ENCODE results near the gene KCNMA1. TPM values are rescaled to one million over a fixed set of nuclear protein-coding genes. Genes with fewer than 3 reads are reported as not detected.

KCNMA1 gene
- total RNA-seq, 1 donor from 2014 or later, result 41.3 TPM

DNA sequence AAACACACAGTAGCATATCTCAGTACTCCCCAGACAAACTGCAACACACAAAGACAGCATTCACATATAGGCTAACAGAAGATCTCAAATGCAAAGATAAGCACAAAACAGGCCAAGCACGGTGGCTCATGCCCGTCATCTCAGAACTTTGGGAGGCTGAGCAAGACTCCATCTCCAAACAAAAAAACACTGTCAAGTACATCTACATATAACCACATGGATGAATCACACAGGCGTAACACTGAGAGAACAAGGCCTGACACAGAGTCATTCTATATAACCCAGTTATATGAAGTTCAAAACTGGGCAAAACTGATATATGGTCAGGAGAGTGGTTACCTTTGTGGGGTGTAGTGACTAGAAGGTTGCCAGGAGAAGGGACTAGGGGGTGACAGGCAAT lies 506.4 kb downstream of the KCNMA1 start:
- intact Hi-C loops (cut with DNase I), result no loop called here
- H3K4me3 ChIP-seq, result no peak overlapping the region
- TF ChIP-seq, protein P1, sequence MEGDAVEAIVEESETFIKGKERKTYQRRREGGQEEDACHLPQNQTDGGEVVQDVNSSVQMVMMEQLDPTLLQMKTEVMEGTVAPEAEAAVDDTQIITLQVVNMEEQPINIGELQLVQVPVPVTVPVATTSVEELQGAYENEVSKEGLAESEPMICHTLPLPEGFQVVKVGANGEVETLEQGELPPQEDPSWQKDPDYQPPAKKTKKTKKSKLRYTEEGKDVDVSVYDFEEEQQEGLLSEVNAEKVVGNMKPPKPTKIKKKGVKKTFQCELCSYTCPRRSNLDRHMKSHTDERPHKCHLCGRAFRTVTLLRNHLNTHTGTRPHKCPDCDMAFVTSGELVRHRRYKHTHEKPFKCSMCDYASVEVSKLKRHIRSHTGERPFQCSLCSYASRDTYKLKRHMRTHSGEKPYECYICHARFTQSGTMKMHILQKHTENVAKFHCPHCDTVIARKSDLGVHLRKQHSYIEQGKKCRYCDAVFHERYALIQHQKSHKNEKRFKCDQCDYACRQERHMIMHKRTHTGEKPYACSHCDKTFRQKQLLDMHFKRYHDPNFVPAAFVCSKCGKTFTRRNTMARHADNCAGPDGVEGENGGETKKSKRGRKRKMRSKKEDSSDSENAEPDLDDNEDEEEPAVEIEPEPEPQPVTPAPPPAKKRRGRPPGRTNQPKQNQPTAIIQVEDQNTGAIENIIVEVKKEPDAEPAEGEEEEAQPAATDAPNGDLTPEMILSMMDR (IDR thresholded peaks at IDR 0.05), result no peak

DNA sequence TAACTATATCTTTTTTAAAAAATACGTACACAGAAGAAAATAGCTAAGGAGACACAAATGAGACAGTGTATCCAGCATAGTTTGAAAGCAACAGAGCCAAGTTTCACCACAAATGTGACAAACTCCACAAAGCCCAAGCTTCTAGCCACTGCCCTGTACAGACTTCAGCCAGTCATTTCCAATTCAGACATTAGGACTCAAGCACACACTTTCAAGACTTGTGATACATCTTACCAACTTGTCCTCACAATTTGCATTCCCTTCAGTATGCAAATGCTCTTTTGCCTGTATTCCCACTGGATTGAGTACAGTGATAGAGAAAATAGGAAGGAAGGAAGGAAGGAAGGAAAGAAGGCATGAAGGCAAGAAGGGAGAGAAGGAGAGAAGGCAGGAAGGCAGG lies 510.4 kb downstream of the KCNMA1 start:
- intact Hi-C loops (cut with DNase I), result no loop called here
- Histone ChIP-seq H3K4me3 (no peak overlapping the region), H3K27ac (no peak overlapping the region), H3K27me3 (ENCODE audit: low read depth) (no peaks in the 10 kb centered on the region), H3K9me3 (no peaks in the 10 kb centered on the region), H3K36me3 (no peaks in the 10 kb centered on the region), H3K4me1 (no peaks in the 10 kb centered on the region)
- TF ChIP-seq, protein P1 (IDR thresholded peaks at IDR 0.05), result no peak
- DNase-seq, result no peak
- no peak for ATAC-seq

More for the DNA sequence above, 506.4 kb downstream of the KCNMA1 start:
- H3K27me3 ChIP-seq (ENCODE audit: low read depth), result no peaks in the 10 kb centered on the region
- no peak overlapping the region for H3K27ac ChIP-seq
- no peak for DNase-seq
- no peaks in the 10 kb centered on the region for H3K4me1 ChIP-seq
- H3K9me3 ChIP-seq, result no peaks in the 10 kb centered on the region
- no peaks in the 10 kb centered on the region for H3K36me3 ChIP-seq
- ATAC-seq, result no peak

DNA sequence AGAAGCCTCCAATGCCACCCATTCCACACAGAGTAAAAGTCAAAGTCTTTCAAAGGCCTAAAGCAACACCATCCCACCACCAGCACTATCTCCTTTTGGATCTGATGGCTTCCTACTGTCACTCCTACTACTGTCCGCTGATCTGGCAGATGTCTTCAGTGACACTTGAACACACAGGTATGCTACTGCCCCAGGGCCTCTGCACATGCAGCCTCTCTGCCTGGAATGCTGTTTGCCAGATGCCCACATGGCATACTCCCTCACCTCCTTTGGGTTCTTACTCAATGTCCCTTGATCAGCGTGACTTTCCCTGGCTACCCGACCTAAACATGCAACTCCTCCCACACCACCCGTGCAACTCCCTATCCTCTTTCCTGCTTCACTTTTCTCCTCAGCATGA lies 512.4 kb downstream of the KCNMA1 start:
- H3K9me3 ChIP-seq, result no peaks in the 10 kb centered on the region
- no peaks in the 10 kb centered on the region for H3K27me3 ChIP-seq (ENCODE audit: low read depth)
- TF ChIP-seq, protein P1 (IDR thresholded peaks at IDR 0.05), result no peak
- ATAC-seq, result no peak
- intact Hi-C loops (cut with DNase I), result no loop called here
- H3K4me3 ChIP-seq, result no peak overlapping the region
- DNase-seq, result no peak
- no peaks in the 10 kb centered on the region for H3K4me1 ChIP-seq
- H3K36me3 ChIP-seq, result no peaks in the 10 kb centered on the region
- H3K27ac ChIP-seq, result no peak overlapping the region

DNA sequence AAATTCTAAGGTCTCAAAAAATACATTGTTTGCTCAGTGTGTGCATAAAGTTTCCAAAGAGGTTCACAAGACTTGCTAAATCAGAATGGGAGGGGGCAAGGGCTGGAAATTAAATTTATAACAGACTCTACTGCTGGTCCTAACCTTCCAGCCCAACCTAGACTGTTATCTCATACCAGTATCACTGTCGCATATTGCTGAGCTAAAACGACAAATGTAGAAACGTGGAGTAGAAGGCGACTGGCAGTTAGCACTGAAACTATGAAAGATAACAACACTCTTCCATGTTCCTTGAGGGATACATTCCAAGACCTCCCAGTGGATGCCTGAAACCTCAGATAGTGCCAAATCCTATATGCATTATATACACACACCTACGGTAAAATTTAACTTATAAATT lies 514.3 kb downstream of the KCNMA1 start:
- intact Hi-C loops (cut with DNase I), result no loop called here
- Histone ChIP-seq H3K9me3 (no peaks in the 10 kb centered on the region), H3K4me1 (no peaks in the 10 kb centered on the region), H3K36me3 (no peaks in the 10 kb centered on the region), H3K27ac (no peak overlapping the region), H3K4me3 (no peak overlapping the region), H3K27me3 (ENCODE audit: low read depth) (no peaks in the 10 kb centered on the region)
- ATAC-seq, result no peak
- no peak for DNase-seq
- TF ChIP-seq, protein P1 (IDR thresholded peaks at IDR 0.05), result no peak

DNA sequence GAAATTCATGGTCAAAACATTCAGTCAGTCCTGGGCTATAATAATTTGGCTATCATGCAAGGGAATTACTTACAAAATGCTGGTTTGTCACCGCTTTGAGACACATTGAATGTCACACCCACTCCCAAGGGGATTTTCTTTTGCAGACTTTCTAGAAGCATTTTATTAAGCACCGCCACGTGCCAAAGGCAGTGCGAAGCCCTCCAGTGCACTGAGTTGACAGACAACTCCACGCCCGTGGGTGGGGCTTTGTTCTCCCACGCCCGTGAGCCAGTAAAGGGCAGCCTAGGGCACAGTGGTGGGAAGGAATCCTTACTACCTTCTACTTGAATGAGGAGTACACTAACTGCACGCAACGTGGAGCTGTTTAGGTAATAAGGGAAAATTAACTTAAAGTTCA lies 515.8 kb downstream of the KCNMA1 start:
- no peaks in the 10 kb centered on the region for H3K4me1 ChIP-seq
- H3K36me3 ChIP-seq, result no peaks in the 10 kb centered on the region
- TF ChIP-seq, protein P1 (IDR thresholded peaks at IDR 0.05), result no peak
- intact Hi-C loops (cut with DNase I), result no loop called here
- no peak overlapping the region for H3K4me3 ChIP-seq
- no peaks in the 10 kb centered on the region for H3K27me3 ChIP-seq (ENCODE audit: low read depth)
- no peak for DNase-seq
- no peak for ATAC-seq
- H3K9me3 ChIP-seq, result no peaks in the 10 kb centered on the region
- H3K27ac ChIP-seq, result no peak overlapping the region
